ENCODE data around the gene PCCA. TPM values are rescaled to one million over a fixed set of nuclear protein-coding genes. Genes with fewer than 3 reads are reported as not detected.

PCCA gene
- total and polyA plus RNA-seq, 2 donors (not counting 3 experiments of a cell fraction or from before 2014, with no cell fraction given): 5.7 to 20.2 TPM

GRCh38 chr13:100106005-100106404 lies 17.1 kb downstream of the PCCA start:
- no TSS peak for BruUV-seq (replicated peaks)
- Histone ChIP-seq H4K20me1 (replicated peaks; ENCODE audit: control insufficient read depth, extremely low read depth, insufficient read depth, low read length) (peaks cover 2% of the 10 kb centered on the region), H3K27me3 (ENCODE audit: control insufficient read depth in 2 of 2, insufficient read depth in 2 of 2, low read length in 2 of 2) (no peaks in the 10 kb centered on the region), H3K9me1 (replicated peaks; ENCODE audit: control insufficient read depth, extremely low read depth, insufficient read depth, low read length) (no peaks in the 10 kb centered on the region), H3K9me3 (replicated peaks; ENCODE audit: control insufficient read depth, insufficient read depth, low read length) (no peaks in the 10 kb centered on the region), H3K9ac (replicated peaks; ENCODE audit: extremely low read depth, insufficient read depth, low read length) (no peak overlapping the region), H3K4me1 (ENCODE audit: control insufficient read depth, extremely low read depth, insufficient read depth, low read length) (peaks cover 2% of the 10 kb centered on the region), H3K4me2 (ENCODE audit: insufficient read depth, low read length) (no peak overlapping the region), H3K4me3 (replicated peaks in 1 of 3; ENCODE audit: insufficient read depth in 1 of 3, low read depth in 1 of 3, low read length in 3 of 3) (no peak overlapping the region), H3K27ac (ENCODE audit: insufficient read depth, low read depth, low read length) (no peak overlapping the region), H2AFZ (ENCODE audit: low read depth, low read length) (no peak overlapping the region), H3K79me2 (ENCODE audit: control insufficient read depth, insufficient read depth, low read length) (peaks cover 7% of the 10 kb centered on the region), H3K36me3 (ENCODE audit: control insufficient read depth in 2 of 2, extremely low read depth in 1 of 2, insufficient read depth in 2 of 2, low read length in 2 of 2) (peaks cover 0 to 3% of the 10 kb centered on the region in 2 experiments)
- DNase-seq (ENCODE audit: low read depth, low spot score) (no peak), FAIRE-seq (no peak)
- CTCF ChIA-PET: no interaction called here
- intact Hi-C loops (cut with micrococcal nuclease) (no loop called here), dilution Hi-C loops (cut with MboI; ENCODE audit: extremely low pct_ligation_motif_present, low sequenced_read_pairs) (no loop called here)
- POLR2A ChIA-PET: no interaction called here
- TF ChIP-seq GATA2 (IDR thresholded peaks at IDR 0.05; ENCODE audit: insufficient read depth, insufficient read length, low read depth, low read length): no peak
- no peak for TF ChIP-seq POLR2A (IDR thresholded peaks at IDR 0.05; ENCODE audit: low read depth, low read length)
- TF ChIP-seq EZH2 (IDR thresholded peaks at IDR 0.05; ENCODE audit: borderline replicate concordance, low read depth, low read length, severe bottlenecking): no peak
- TF ChIP-seq JUN (IDR thresholded peaks at IDR 0.05; ENCODE audit: borderline replicate concordance, insufficient read depth, insufficient read length, low read depth): no peak
- no peak for TF ChIP-seq POLR2AphosphoS5 (IDR thresholded peaks at IDR 0.05; ENCODE audit: insufficient read depth, low read depth, low read length)
- TF ChIP-seq FOS (IDR thresholded peaks at IDR 0.05; ENCODE audit: borderline replicate concordance, insufficient read depth, low read length): no peak
- TF ChIP-seq, protein P1, sequence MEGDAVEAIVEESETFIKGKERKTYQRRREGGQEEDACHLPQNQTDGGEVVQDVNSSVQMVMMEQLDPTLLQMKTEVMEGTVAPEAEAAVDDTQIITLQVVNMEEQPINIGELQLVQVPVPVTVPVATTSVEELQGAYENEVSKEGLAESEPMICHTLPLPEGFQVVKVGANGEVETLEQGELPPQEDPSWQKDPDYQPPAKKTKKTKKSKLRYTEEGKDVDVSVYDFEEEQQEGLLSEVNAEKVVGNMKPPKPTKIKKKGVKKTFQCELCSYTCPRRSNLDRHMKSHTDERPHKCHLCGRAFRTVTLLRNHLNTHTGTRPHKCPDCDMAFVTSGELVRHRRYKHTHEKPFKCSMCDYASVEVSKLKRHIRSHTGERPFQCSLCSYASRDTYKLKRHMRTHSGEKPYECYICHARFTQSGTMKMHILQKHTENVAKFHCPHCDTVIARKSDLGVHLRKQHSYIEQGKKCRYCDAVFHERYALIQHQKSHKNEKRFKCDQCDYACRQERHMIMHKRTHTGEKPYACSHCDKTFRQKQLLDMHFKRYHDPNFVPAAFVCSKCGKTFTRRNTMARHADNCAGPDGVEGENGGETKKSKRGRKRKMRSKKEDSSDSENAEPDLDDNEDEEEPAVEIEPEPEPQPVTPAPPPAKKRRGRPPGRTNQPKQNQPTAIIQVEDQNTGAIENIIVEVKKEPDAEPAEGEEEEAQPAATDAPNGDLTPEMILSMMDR (IDR thresholded peaks at IDR 0.05; ENCODE audit: extremely low read depth in 1 of 2, insufficient read depth in 1 of 2, low read depth in 1 of 2, low read length in 2 of 2): no peak
- no peak for TF ChIP-seq MYC (IDR thresholded peaks at IDR 0.05; ENCODE audit: low read depth, low read length)
- TF ChIP-seq, protein P2, sequence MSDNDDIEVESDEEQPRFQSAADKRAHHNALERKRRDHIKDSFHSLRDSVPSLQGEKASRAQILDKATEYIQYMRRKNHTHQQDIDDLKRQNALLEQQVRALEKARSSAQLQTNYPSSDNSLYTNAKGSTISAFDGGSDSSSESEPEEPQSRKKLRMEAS (IDR thresholded peaks at IDR 0.05; ENCODE audit: insufficient read depth, insufficient read length): no peak
